ENCODE measurements around the gene CITED4.

Gene CITED4

GRCh38 chr1:40839943-40840335, 22.2 kb downstream of the CITED4 start:
- TF ChIP-seq POLR2AphosphoS5 (IDR thresholded peaks at IDR 0.05; ENCODE audit: low read depth, low read length) (no peak), TAF1 (IDR thresholded peaks at IDR 0.05; ENCODE audit: borderline replicate concordance, insufficient read depth, low read length) (no peak), FOXP2 (optimal IDR thresholded peaks at IDR 0.05; ENCODE audit: borderline replicate concordance, extremely low read depth, extremely low read length, insufficient read depth) (no peak), SIN3A (IDR thresholded peaks at IDR 0.05; ENCODE audit: borderline replicate concordance, insufficient read depth, low read length) (no peak)
- TF ChIP-seq, protein P1, sequence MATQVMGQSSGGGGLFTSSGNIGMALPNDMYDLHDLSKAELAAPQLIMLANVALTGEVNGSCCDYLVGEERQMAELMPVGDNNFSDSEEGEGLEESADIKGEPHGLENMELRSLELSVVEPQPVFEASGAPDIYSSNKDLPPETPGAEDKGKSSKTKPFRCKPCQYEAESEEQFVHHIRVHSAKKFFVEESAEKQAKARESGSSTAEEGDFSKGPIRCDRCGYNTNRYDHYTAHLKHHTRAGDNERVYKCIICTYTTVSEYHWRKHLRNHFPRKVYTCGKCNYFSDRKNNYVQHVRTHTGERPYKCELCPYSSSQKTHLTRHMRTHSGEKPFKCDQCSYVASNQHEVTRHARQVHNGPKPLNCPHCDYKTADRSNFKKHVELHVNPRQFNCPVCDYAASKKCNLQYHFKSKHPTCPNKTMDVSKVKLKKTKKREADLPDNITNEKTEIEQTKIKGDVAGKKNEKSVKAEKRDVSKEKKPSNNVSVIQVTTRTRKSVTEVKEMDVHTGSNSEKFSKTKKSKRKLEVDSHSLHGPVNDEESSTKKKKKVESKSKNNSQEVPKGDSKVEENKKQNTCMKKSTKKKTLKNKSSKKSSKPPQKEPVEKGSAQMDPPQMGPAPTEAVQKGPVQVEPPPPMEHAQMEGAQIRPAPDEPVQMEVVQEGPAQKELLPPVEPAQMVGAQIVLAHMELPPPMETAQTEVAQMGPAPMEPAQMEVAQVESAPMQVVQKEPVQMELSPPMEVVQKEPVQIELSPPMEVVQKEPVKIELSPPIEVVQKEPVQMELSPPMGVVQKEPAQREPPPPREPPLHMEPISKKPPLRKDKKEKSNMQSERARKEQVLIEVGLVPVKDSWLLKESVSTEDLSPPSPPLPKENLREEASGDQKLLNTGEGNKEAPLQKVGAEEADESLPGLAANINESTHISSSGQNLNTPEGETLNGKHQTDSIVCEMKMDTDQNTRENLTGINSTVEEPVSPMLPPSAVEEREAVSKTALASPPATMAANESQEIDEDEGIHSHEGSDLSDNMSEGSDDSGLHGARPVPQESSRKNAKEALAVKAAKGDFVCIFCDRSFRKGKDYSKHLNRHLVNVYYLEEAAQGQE (IDR thresholded peaks at IDR 0.05; ENCODE audit: insufficient read depth in 1 of 2, low read depth in 2 of 2, low read length in 2 of 2), result no peak

DNA sequence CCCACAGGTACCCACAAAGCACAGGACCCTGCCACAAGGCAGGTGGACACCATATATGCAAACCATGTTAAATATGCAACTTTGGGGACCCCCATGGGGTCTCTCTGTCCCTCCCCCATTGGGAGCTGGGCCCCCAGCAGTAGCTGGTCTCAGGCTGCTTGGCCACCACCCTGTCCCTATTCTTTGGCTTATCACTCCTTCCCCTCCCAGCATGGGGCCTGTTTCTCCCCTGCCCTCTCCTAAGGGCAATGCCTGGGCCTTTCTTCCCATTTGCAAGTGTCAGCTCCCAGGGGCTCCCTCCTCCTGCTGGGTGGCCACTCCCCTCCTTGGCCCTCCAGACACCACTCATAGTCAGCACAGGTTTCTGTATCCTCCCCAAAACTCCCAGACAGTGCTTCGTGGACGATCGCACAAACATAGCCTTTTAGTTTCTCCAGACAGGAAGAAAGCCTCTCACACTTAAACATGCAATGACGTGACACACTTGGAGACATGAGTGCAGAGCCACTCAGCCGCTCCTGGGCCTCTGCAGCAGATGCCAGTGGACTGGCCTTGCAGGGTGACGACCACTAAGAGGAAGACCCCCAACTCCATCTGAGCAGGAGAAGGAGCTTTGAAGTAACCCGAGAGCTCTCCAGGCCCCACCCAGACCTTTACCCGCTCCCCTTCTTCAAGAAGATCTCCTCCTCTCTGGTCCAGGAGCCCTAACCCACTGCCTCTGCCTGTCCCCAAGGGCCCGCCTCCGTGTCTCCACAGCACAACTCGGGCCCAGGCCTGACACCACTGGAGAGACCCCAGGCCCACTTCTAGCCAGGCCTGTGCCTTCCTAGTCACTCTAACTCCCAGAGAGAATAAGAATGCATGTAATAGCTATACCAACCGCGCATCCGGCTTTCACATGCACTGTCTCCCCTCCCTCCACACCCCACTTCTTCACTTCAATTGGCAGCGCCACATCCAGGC, 22.9 kb downstream of the CITED4 start:
- TF ChIP-seq TAF1 (IDR thresholded peaks at IDR 0.05; ENCODE audit: borderline replicate concordance, insufficient read depth, low read length) (no peak), FOXP2 (optimal IDR thresholded peaks at IDR 0.05; ENCODE audit: borderline replicate concordance, extremely low read depth, extremely low read length, insufficient read depth) (no peak), SIN3A (IDR thresholded peaks at IDR 0.05; ENCODE audit: borderline replicate concordance, insufficient read depth, low read length) (no peak), POLR2AphosphoS5 (IDR thresholded peaks at IDR 0.05; ENCODE audit: low read depth, low read length) (no peak)
- TF ChIP-seq, protein P1 (IDR thresholded peaks at IDR 0.05; ENCODE audit: insufficient read depth in 1 of 2, low read depth in 2 of 2, low read length in 2 of 2), result no peak

- TF ChIP-seq FOXP2 (optimal IDR thresholded peaks at IDR 0.05; ENCODE audit: borderline replicate concordance, extremely low read depth, extremely low read length, insufficient read depth), result no peak
- TF ChIP-seq, protein P1 (IDR thresholded peaks at IDR 0.05; ENCODE audit: insufficient read depth in 1 of 2, low read depth in 2 of 2, low read length in 2 of 2), result no peak
- TF ChIP-seq POLR2AphosphoS5 (IDR thresholded peaks at IDR 0.05; ENCODE audit: low read depth, low read length), result no peak
- TF ChIP-seq TAF1 (IDR thresholded peaks at IDR 0.05; ENCODE audit: borderline replicate concordance, insufficient read depth, low read length), result no peak
- TF ChIP-seq SIN3A (IDR thresholded peaks at IDR 0.05; ENCODE audit: borderline replicate concordance, insufficient read depth, low read length), result no peak
These were observed 23.9 kb downstream of the CITED4 start for GRCh38 chr1:40838045-40838979.

DNA sequence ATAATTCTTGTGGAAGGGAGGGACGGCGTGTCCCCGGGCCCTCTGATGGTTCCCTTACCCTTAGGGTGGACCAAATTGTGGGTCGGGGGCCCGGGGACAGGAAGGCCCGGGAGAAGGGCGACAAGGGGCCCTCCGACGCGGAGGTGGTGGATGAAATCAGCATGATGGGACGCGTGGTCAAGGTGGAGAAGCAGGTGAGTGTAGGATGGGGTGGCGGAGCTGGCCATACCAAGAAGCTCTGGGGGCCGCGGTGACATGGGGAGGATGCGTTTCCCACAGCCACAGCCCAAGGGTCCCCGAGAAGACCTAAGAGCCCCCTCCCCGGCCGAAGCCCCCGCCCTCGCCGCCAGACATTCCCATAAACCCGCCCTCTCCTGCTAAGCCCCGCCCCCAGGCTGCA, 24.6 kb downstream of the CITED4 start:
- TF ChIP-seq, protein P1 (IDR thresholded peaks at IDR 0.05; ENCODE audit: insufficient read depth in 1 of 2, low read depth in 2 of 2, low read length in 2 of 2), result no peak
- TF ChIP-seq FOXP2 (optimal IDR thresholded peaks at IDR 0.05; ENCODE audit: borderline replicate concordance, extremely low read depth, extremely low read length, insufficient read depth), result no peak
- no peak for TF ChIP-seq SIN3A (IDR thresholded peaks at IDR 0.05; ENCODE audit: borderline replicate concordance, insufficient read depth, low read length)
- no peak for TF ChIP-seq TAF1 (IDR thresholded peaks at IDR 0.05; ENCODE audit: borderline replicate concordance, insufficient read depth, low read length)
- TF ChIP-seq POLR2AphosphoS5 (IDR thresholded peaks at IDR 0.05; ENCODE audit: low read depth, low read length), result no peak
